OCI-LY3 (cell line): Measurements from ENCODE around the gene ARSG.

Experiments used
- H2AFZ ChIP-seq: fragments of 200-600, 300-600 bp; shearing (Covaris generic); 2 replicates; pipeline ENCODE4 v1.6.0; 2014; ENCODE audit warnings: antibody characterized with exemption, low read depth, low read length
- H3K27ac ChIP-seq: fragments of 200-600, 300-600 bp; sonication (generic); 2 replicates; pipeline ENCODE4 v1.5.1; 2014; ENCODE audit warnings: mild to moderate bottlenecking, low read length, moderate library complexity, mixed read lengths
- H3K27me3 ChIP-seq: fragments of 200-600, 300-600 bp; sonication (generic); 2 replicates; pipeline ENCODE4 v1.6.1; 2014; ENCODE audit warnings: low read depth, low read length, mixed read lengths
- H3K36me3 ChIP-seq: fragments of 200-600, 300-600 bp; sonication (generic); replicated peaks from 2 replicates; pipeline ENCODE3; 2014; ENCODE audit warnings: low read depth, low read length, mixed read lengths
- H3K4me1 ChIP-seq: fragments of 300-600, 200-600 bp; sonication (generic); 2 replicates; pipeline ENCODE4 v1.6.1; 2014; ENCODE audit warnings: low read length, mixed read lengths
- H3K4me2 ChIP-seq: fragments of 200-600, 300-600 bp; sonication (generic); 2 replicates; pipeline ENCODE4 v1.6.1; 2014; ENCODE audit warnings: low read length, mixed read lengths
- H3K4me3 ChIP-seq: fragments of 300-600, 200-600 bp; sonication (generic); 2 replicates; pipeline ENCODE4 v1.5.1; 2014; ENCODE audit warnings: antibody characterized with exemption, mild to moderate bottlenecking, low read length, moderate library complexity
- H3K79me2 ChIP-seq: fragments of 300-600, 200-600 bp; shearing (Covaris generic); 2 replicates; pipeline ENCODE4 v1.6.1; 2014; ENCODE audit warnings: mild to moderate bottlenecking, low read length, mixed read lengths
- H3K9ac ChIP-seq: fragments of 300-600, 200-600 bp; shearing (Covaris generic); 2 replicates; pipeline ENCODE4 v1.6.0; 2014; ENCODE audit warnings: mild to moderate bottlenecking, low read length, moderate library complexity
- H3K9me3 ChIP-seq: fragments of 200-600, 300-600 bp; shearing (Covaris generic); 2 replicates; pipeline ENCODE4 v1.6.1; 2014; ENCODE audit warnings: low read length, mixed read lengths; ENCODE audit not compliant: insufficient read depth
- H4K20me1 ChIP-seq: fragments of 200-600, 300-600 bp; sonication (generic); 2 replicates; pipeline ENCODE4 v1.6.1; 2016; ENCODE audit warnings: low read length, mixed read lengths; ENCODE audit not compliant: insufficient read depth
- CTCF ChIP-seq: fragments of 200-600, 300-600 bp; sonication (generic); IDR thresholded peaks from 2 replicates; pipeline ENCODE4 v1.5.1; 2014; ENCODE audit warnings: antibody characterized with exemption, low read length, low read depth
- EZH2phosphoT487 ChIP-seq: fragments of 200-600 bp; shearing (Covaris generic); IDR thresholded peaks from 2 replicates; pipeline ENCODE4 v1.6.1; 2018; ENCODE audit warnings: antibody characterized with exemption, mixed run types, low read depth

Gene ARSG

GRCh38 chr17:68398691-68399637 is 107.7 kb downstream of the ARSG start:
- peak overlapping the region; percentile 23; the same call in 1 of the 2 replicates for H2AFZ ChIP-seq
- H3K79me2 ChIP-seq, result no peaks in the 10 kb centered on the region
- no peaks in the 10 kb centered on the region for H4K20me1 ChIP-seq
- H3K9me3 ChIP-seq, result no peaks in the 10 kb centered on the region
- TF ChIP-seq EZH2phosphoT487 (no peak), CTCF (peak; percentile 93)
- peaks cover 23% of the 10 kb centered on the region for H3K4me1 ChIP-seq
- peak overlapping the region; percentile 22; the same call in 1 of the 2 replicates for H3K27ac ChIP-seq
- H3K4me3 ChIP-seq, result peak overlapping the region; percentile 49
- peaks cover 9% of the 10 kb centered on the region for H3K27me3 ChIP-seq
- H3K4me2 ChIP-seq, result peak overlapping the region; percentile 66
- H3K36me3 ChIP-seq, result no peaks in the 10 kb centered on the region
- H3K9ac ChIP-seq, result peak overlapping the region; percentile 39; the same call in 1 of the 2 replicates

GRCh38 chr17:68399638-68400403 is 108.5 kb downstream of the ARSG start:
- Histone ChIP-seq H3K4me2 (peak overlapping the region; percentile 66), H3K27me3 (peaks cover 9% of the 10 kb centered on the region), H3K4me1 (peaks cover 23% of the 10 kb centered on the region), H3K9ac (no peak overlapping the region), H3K4me3 (peak overlapping the region; percentile 38; the same call in 1 of the 2 replicates), H2AFZ (peak overlapping the region; percentile 36; the same call in 1 of the 2 replicates), H3K79me2 (no peaks in the 10 kb centered on the region), H3K9me3 (no peaks in the 10 kb centered on the region), H3K27ac (no peak overlapping the region), H3K36me3 (no peaks in the 10 kb centered on the region), H4K20me1 (no peaks in the 10 kb centered on the region)
- no peak for TF ChIP-seq EZH2phosphoT487
- no peak for TF ChIP-seq CTCF

- H3K4me1 ChIP-seq, result peaks cover 23% of the 10 kb centered on the region
- TF ChIP-seq CTCF (no peak), EZH2phosphoT487 (no peak)
Observed at GRCh38 chr17:68400404-68400735, 109.1 kb downstream of the ARSG start.

GRCh38 chr17:68401288-68401687 is 110.0 kb downstream of the ARSG start:
- TF ChIP-seq CTCF (no peak), EZH2phosphoT487 (no peak)
- H3K79me2 ChIP-seq, result no peaks in the 10 kb centered on the region
- no peak overlapping the region for H3K9ac ChIP-seq
- no peak overlapping the region for H2AFZ ChIP-seq
- H3K9me3 ChIP-seq, result no peaks in the 10 kb centered on the region
- H4K20me1 ChIP-seq, result no peaks in the 10 kb centered on the region
- H3K27me3 ChIP-seq, result peaks cover 9% of the 10 kb centered on the region
- H3K4me2 ChIP-seq, result no peak overlapping the region
- H3K4me3 ChIP-seq, result no peak overlapping the region
- peaks cover 23% of the 10 kb centered on the region for H3K4me1 ChIP-seq
- no peak overlapping the region for H3K27ac ChIP-seq
- no peaks in the 10 kb centered on the region for H3K36me3 ChIP-seq

More at GRCh38 chr17:68400404-68400735, 109.1 kb downstream of the ARSG start:
- Histone ChIP-seq H4K20me1 (no peaks in the 10 kb centered on the region), H3K27me3 (peaks cover 9% of the 10 kb centered on the region), H3K4me2 (peak overlapping the region; percentile 66), H2AFZ (no peak overlapping the region), H3K9me3 (no peaks in the 10 kb centered on the region), H3K36me3 (no peaks in the 10 kb centered on the region), H3K79me2 (no peaks in the 10 kb centered on the region), H3K27ac (no peak overlapping the region), H3K9ac (no peak overlapping the region), H3K4me3 (no peak overlapping the region)
